NCI-H1694 (cell line): ENCODE data around the gene HTATSF1.
A peak's percentile ranks its signal among the peaks of the same experiment; 100 is the strongest.

Source experiments
- DNase-seq: peaks from one replicate; lab custom pipeline; 2025; lab: John Stamatoyannopoulos, UW

The HTATSF1 gene

GRCh38 chrX:136497556-136498052, at the start of gene HTATSF1:
HTATSF1 (plus strand) TSS chrX:136497592; CDS start chrX:136497685, 93 bp downstream.
- no peak for DNase-seq

- no peak for DNase-seq
Measured at GRCh38 chrX:136447968-136448367, 49.4 kb upstream of the HTATSF1 start.

GRCh38 chrX:136450050-136450830, 47.2 kb upstream of the HTATSF1 start:
- DNase-seq = no peak

- no peak for DNase-seq
Measured at GRCh38 chrX:136452614-136453013, 44.8 kb upstream of the HTATSF1 start.

- no peak for DNase-seq
Measured at GRCh38 chrX:136453114-136453513, 44.3 kb upstream of the HTATSF1 start.

GRCh38 chrX:136453771-136454170, 43.6 kb upstream of the HTATSF1 start:
- DNase-seq = no peak

- DNase-seq = no peak
Measured at GRCh38 chrX:136456133-136456532, 41.3 kb upstream of the HTATSF1 start.

- DNase-seq = peak; percentile 10
Measured at GRCh38 chrX:136457303-136457917, 40.0 kb upstream of the HTATSF1 start.

- DNase-seq = no peak
Measured at GRCh38 chrX:136464589-136464988, 32.8 kb upstream of the HTATSF1 start.

GRCh38 chrX:136467303-136467702, 30.1 kb upstream of the HTATSF1 start:
- no peak for DNase-seq

- peak; percentile 11 for DNase-seq
Measured at GRCh38 chrX:136468391-136469103, 28.8 kb upstream of the HTATSF1 start.

GRCh38 chrX:136473663-136474062, 23.7 kb upstream of the HTATSF1 start:
- no peak for DNase-seq

- DNase-seq = no peak
Measured at GRCh38 chrX:136475236-136475635, 22.2 kb upstream of the HTATSF1 start.

- no peak for DNase-seq
Measured at GRCh38 chrX:136476501-136476900, 20.9 kb upstream of the HTATSF1 start.

- no peak for DNase-seq
Measured at GRCh38 chrX:136477026-136477425, 20.4 kb upstream of the HTATSF1 start.

GRCh38 chrX:136480383-136480782, 17.0 kb upstream of the HTATSF1 start:
- no peak for DNase-seq

- DNase-seq = no peak
Measured at GRCh38 chrX:136487647-136488046, 9.7 kb upstream of the HTATSF1 start, which contains the start of gene BRS3. BRS3 (plus strand) TSS chrX:136487947; CDS start chrX:136488115, 168 bp downstream.

GRCh38 chrX:136488706-136489105, 8.7 kb upstream of the HTATSF1 start:
- DNase-seq = peak; percentile 3

GRCh38 chrX:136491832-136492231, 5.6 kb upstream of the HTATSF1 start:
- no peak for DNase-seq

GRCh38 chrX:136493011-136493410, 4.4 kb upstream of the HTATSF1 start:
- DNase-seq = no peak

GRCh38 chrX:136495043-136495442, 2.3 kb upstream of the HTATSF1 start:
- DNase-seq = no peak

GRCh38 chrX:136496186-136496763, 1.1 kb upstream of the HTATSF1 start:
- no peak for DNase-seq
